Measurements from ENCODE around the gene C1QTNF5.

The C1QTNF5 gene

DNA sequence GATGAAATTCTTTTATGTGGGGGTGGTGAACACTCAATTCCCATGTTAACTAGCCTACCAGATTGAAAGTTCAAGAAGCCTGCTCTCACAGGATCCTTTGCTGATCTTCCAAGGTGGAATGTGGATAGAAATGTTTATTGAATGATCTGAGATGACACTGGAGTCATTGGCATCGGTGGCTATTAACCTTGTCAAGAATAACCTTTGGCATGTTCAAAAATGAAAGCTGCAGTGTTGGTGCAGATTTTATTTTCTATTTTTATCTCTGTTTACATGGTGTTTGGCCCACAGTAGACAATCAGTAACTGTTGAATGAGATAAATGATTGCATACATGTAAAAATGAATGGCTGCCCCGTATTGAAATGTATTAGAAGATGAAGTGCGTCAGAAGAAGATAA, 42.7 kb downstream of the C1QTNF5 start:
- Histone ChIP-seq H3K9ac (no peak overlapping the region), H3K4me2 (ENCODE audit: low read length) (no peak overlapping the region), H3K4me3 (ENCODE audit: low read depth, low read length) (no peak overlapping the region), H3K4me1 (no peaks in the 10 kb centered on the region), H3K27ac (no peak overlapping the region), H3K36me3 (ENCODE audit: control insufficient read depth, insufficient read depth, low read length) (no peaks in the 10 kb centered on the region), H3K79me2 (no peaks in the 10 kb centered on the region), H2AFZ (no peak overlapping the region), H3K9me3 (ENCODE audit: control insufficient read depth, low read length) (no peaks in the 10 kb centered on the region), H3K27me3 (ENCODE audit: control insufficient read depth, insufficient read depth, low read length) (no peaks in the 10 kb centered on the region)
- TF ChIP-seq, protein P1, sequence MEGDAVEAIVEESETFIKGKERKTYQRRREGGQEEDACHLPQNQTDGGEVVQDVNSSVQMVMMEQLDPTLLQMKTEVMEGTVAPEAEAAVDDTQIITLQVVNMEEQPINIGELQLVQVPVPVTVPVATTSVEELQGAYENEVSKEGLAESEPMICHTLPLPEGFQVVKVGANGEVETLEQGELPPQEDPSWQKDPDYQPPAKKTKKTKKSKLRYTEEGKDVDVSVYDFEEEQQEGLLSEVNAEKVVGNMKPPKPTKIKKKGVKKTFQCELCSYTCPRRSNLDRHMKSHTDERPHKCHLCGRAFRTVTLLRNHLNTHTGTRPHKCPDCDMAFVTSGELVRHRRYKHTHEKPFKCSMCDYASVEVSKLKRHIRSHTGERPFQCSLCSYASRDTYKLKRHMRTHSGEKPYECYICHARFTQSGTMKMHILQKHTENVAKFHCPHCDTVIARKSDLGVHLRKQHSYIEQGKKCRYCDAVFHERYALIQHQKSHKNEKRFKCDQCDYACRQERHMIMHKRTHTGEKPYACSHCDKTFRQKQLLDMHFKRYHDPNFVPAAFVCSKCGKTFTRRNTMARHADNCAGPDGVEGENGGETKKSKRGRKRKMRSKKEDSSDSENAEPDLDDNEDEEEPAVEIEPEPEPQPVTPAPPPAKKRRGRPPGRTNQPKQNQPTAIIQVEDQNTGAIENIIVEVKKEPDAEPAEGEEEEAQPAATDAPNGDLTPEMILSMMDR (IDR thresholded peaks at IDR 0.05): no peak

DNA sequence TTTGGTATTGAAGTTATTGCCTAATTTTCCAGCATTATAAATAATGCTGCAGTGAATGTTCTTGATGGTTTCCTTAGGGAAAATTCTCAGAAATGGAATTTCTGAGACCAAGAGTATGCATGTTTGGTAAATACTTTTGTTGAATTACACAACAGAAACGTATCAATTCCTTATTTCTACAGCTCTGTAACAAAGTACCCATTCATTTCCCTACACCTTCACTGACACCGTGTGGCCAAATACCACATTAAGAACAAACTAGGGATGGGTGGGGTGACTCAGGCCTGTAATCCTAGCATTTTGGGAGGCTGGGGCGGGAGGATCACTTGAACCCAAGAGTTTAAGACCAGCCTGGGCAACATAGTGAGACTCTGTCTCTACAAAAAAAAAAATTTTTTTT, 45.5 kb downstream of the C1QTNF5 start:
- Histone ChIP-seq H3K27ac (no peak overlapping the region), H3K4me2 (ENCODE audit: low read length) (no peak overlapping the region), H3K27me3 (ENCODE audit: control insufficient read depth, insufficient read depth, low read length) (no peaks in the 10 kb centered on the region), H3K36me3 (ENCODE audit: control insufficient read depth, insufficient read depth, low read length) (no peaks in the 10 kb centered on the region), H3K9me3 (ENCODE audit: control insufficient read depth, low read length) (no peaks in the 10 kb centered on the region), H3K9ac (no peak overlapping the region), H3K4me1 (no peaks in the 10 kb centered on the region), H3K79me2 (no peaks in the 10 kb centered on the region), H3K4me3 (ENCODE audit: low read depth, low read length) (no peak overlapping the region), H2AFZ (no peak overlapping the region)
- TF ChIP-seq, protein P1 (IDR thresholded peaks at IDR 0.05): no peak

DNA sequence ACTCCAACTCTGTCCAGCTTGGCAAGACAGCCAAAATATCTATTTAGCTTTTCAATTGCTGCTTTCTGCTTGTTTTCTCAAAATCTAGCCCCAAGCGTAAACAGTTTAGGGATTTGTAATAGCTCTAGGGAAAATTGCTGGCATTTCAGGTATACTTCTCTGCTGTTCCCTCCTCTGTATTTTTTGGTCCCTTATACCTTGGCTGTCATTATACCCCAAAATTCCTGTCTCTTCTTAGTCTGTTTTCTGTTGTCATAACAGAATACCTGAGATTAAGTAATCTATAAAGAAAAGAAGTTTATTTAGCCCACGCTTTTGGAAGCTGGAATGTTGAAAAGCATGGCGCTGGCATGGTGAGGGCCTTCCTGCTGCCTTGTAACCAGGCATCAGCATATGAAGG, 47.2 kb downstream of the C1QTNF5 start:
- Histone ChIP-seq H3K36me3 (ENCODE audit: control insufficient read depth, insufficient read depth, low read length) (no peaks in the 10 kb centered on the region), H3K4me3 (ENCODE audit: low read depth, low read length) (no peak overlapping the region), H3K9me3 (ENCODE audit: control insufficient read depth, low read length) (no peaks in the 10 kb centered on the region), H3K79me2 (no peaks in the 10 kb centered on the region), H3K27ac (no peak overlapping the region), H2AFZ (no peak overlapping the region), H3K9ac (no peak overlapping the region), H3K27me3 (ENCODE audit: control insufficient read depth, insufficient read depth, low read length) (no peaks in the 10 kb centered on the region), H3K4me1 (no peaks in the 10 kb centered on the region), H3K4me2 (ENCODE audit: low read length) (no peak overlapping the region)
- TF ChIP-seq, protein P1 (IDR thresholded peaks at IDR 0.05): no peak

DNA sequence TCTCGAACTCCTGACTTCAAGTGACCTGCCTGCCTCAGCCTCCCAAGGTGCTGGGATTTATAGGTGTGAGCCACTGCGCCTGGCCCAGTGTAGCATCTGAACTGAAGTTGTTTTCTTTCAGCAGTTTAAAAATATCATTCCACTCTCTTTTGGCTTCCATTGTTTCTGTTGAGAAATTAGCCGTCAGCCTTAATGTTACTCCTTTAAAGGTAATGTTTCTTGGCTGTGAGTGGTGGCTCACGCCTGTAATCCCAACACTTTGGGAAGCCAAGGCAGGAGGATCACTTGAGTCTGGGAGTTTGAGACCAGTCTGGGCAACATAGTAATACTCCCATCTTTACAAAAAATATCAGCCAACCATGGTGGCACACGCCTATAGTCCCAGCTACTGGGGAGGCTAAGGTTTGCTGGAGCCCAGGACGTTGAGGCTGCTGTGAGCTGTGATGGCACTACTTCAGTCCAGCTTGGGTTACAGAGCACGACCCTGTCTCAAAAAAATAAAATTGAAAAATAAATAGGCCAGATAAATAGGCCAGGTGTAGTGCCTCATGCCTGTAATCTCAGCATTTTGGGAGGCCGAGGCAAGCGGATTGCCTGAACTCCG, 49.7 kb downstream of the C1QTNF5 start:
- H3K27ac ChIP-seq: no peak overlapping the region
- H3K27me3 ChIP-seq (ENCODE audit: control insufficient read depth, insufficient read depth, low read length): no peaks in the 10 kb centered on the region
- H3K9me3 ChIP-seq (ENCODE audit: control insufficient read depth, low read length): no peaks in the 10 kb centered on the region
- no peaks in the 10 kb centered on the region for H3K36me3 ChIP-seq (ENCODE audit: control insufficient read depth, insufficient read depth, low read length)
- no peak overlapping the region for H3K4me3 ChIP-seq (ENCODE audit: low read depth, low read length)
- no peak overlapping the region for H2AFZ ChIP-seq
- TF ChIP-seq, protein P1 (IDR thresholded peaks at IDR 0.05): no peak
- no peak overlapping the region for H3K4me2 ChIP-seq (ENCODE audit: low read length)
- H3K4me1 ChIP-seq: peaks cover 6% of the 10 kb centered on the region
- no peaks in the 10 kb centered on the region for H3K79me2 ChIP-seq
- H3K9ac ChIP-seq: no peak overlapping the region
